Prostate gland (tissue), 2 donors: ENCODE measurements around the gene BMP7.

Source experiments
- CTCF ChIP-seq, 4 experiments: fragments of 200-600 bp in 2 of 4; fragments of 450-650 bp in 2 of 4; sonication (generic) in 2 of 4; IDR thresholded peaks; 1 replicate in 3 of 4; 2 replicates in 1 of 4; pipeline ENCODE4 v1.5.1; 2016 to 2019; ENCODE audit warnings: antibody characterized with exemption in 4 of 4, mild to moderate bottlenecking in 2 of 4, moderate library complexity in 2 of 4
- POLR2A ChIP-seq: fragments of 450-650 bp; IDR thresholded peaks from one replicate; pipeline ENCODE4 v1.6.1; 2016; ENCODE audit warnings: antibody characterized with exemption, mild to moderate bottlenecking

GRCh38 chr20:57225197-57225733, 41.2 kb downstream of the BMP7 start:
- TF ChIP-seq POLR2A (no peak), CTCF (IDR thresholded peaks at IDR 0.05) (no peak)
